Measurements from ENCODE around the gene GM2A.

The GM2A gene

GRCh38 chr5:151255621-151256286 lies 2.8 kb downstream of the GM2A start:
- no peak overlapping the region for H3K4me3 ChIP-seq (ENCODE audit: low read length)
- peaks cover 10% of the 10 kb centered on the region for H3K4me1 ChIP-seq (ENCODE audit: control insufficient read depth, insufficient read depth, low read length)
- no peak overlapping the region for H3K9ac ChIP-seq (ENCODE audit: low read depth, low read length)
- no peaks in the 10 kb centered on the region for H3K36me3 ChIP-seq (ENCODE audit: insufficient read depth, low read length)
- no peaks in the 10 kb centered on the region for H3K27me3 ChIP-seq (ENCODE audit: control insufficient read depth, insufficient read depth, low read length)
- no peaks in the 10 kb centered on the region for H3K9me3 ChIP-seq (replicated peaks; ENCODE audit: low read length)
- H3K4me2 ChIP-seq (ENCODE audit: low read length) = no peak overlapping the region

GRCh38 chr5:151257731-151258181 lies 4.8 kb downstream of the GM2A start:
- H3K36me3 ChIP-seq (ENCODE audit: insufficient read depth, low read length) = no peaks in the 10 kb centered on the region
- H3K4me3 ChIP-seq (ENCODE audit: low read length) = no peak overlapping the region
- H3K9me3 ChIP-seq (replicated peaks; ENCODE audit: low read length) = no peaks in the 10 kb centered on the region
- no peak overlapping the region for H3K4me2 ChIP-seq (ENCODE audit: low read length)
- H3K27me3 ChIP-seq (ENCODE audit: control insufficient read depth, insufficient read depth, low read length) = no peaks in the 10 kb centered on the region
- peaks cover 10% of the 10 kb centered on the region for H3K4me1 ChIP-seq (ENCODE audit: control insufficient read depth, insufficient read depth, low read length)
- H3K9ac ChIP-seq (ENCODE audit: low read depth, low read length) = no peak overlapping the region

GRCh38 chr5:151258201-151258611 lies 5.2 kb downstream of the GM2A start:
- H3K4me3 ChIP-seq (ENCODE audit: low read length) = no peak overlapping the region
- H3K4me2 ChIP-seq (ENCODE audit: low read length) = no peak overlapping the region
- H3K4me1 ChIP-seq (ENCODE audit: control insufficient read depth, insufficient read depth, low read length) = peaks cover 10% of the 10 kb centered on the region
- H3K9me3 ChIP-seq (replicated peaks; ENCODE audit: low read length) = no peaks in the 10 kb centered on the region
- H3K27me3 ChIP-seq (ENCODE audit: control insufficient read depth, insufficient read depth, low read length) = no peaks in the 10 kb centered on the region
- no peaks in the 10 kb centered on the region for H3K36me3 ChIP-seq (ENCODE audit: insufficient read depth, low read length)
- H3K9ac ChIP-seq (ENCODE audit: low read depth, low read length) = no peak overlapping the region

GRCh38 chr5:151258816-151259215 lies 5.8 kb downstream of the GM2A start:
- no peak overlapping the region for H3K4me3 ChIP-seq (ENCODE audit: low read length)
- peaks cover 11% of the 10 kb centered on the region for H3K4me1 ChIP-seq (ENCODE audit: control insufficient read depth, insufficient read depth, low read length)
- no peak overlapping the region for H3K4me2 ChIP-seq (ENCODE audit: low read length)
- no peaks in the 10 kb centered on the region for H3K9me3 ChIP-seq (replicated peaks; ENCODE audit: low read length)
- H3K9ac ChIP-seq (ENCODE audit: low read depth, low read length) = no peak overlapping the region
- H3K27me3 ChIP-seq (ENCODE audit: control insufficient read depth, insufficient read depth, low read length) = no peaks in the 10 kb centered on the region
- no peaks in the 10 kb centered on the region for H3K36me3 ChIP-seq (ENCODE audit: insufficient read depth, low read length)

- H3K4me1 ChIP-seq (ENCODE audit: control insufficient read depth, insufficient read depth, low read length) = peaks cover 13% of the 10 kb centered on the region
- H3K9me3 ChIP-seq (replicated peaks; ENCODE audit: low read length) = no peaks in the 10 kb centered on the region
- H3K36me3 ChIP-seq (ENCODE audit: insufficient read depth, low read length) = no peaks in the 10 kb centered on the region
Measured at GRCh38 chr5:151259931-151260330, 6.9 kb downstream of the GM2A start.

GRCh38 chr5:151262532-151262931 lies 9.5 kb downstream of the GM2A start:
- H3K36me3 ChIP-seq (ENCODE audit: insufficient read depth, low read length) = peaks cover 10% of the 10 kb centered on the region

More at GRCh38 chr5:151259931-151260330, 6.9 kb downstream of the GM2A start:
- Histone ChIP-seq H3K4me2 (ENCODE audit: low read length) (no peak overlapping the region), H3K9ac (ENCODE audit: low read depth, low read length) (no peak overlapping the region), H3K4me3 (ENCODE audit: low read length) (no peak overlapping the region), H3K27me3 (ENCODE audit: control insufficient read depth, insufficient read depth, low read length) (no peaks in the 10 kb centered on the region)

GRCh38 chr5:151264113-151264512 lies 11.1 kb downstream of the GM2A start:
- Histone ChIP-seq H3K27me3 (ENCODE audit: control insufficient read depth, insufficient read depth, low read length) (no peaks in the 10 kb centered on the region), H3K4me3 (ENCODE audit: low read length) (no peak overlapping the region), H3K4me2 (ENCODE audit: low read length) (no peak overlapping the region), H3K36me3 (ENCODE audit: insufficient read depth, low read length) (peaks cover 13% of the 10 kb centered on the region), H3K4me1 (ENCODE audit: control insufficient read depth, insufficient read depth, low read length) (peaks cover 13% of the 10 kb centered on the region), H3K9ac (ENCODE audit: low read depth, low read length) (no peak overlapping the region), H3K9me3 (replicated peaks; ENCODE audit: low read length) (no peaks in the 10 kb centered on the region)

More at GRCh38 chr5:151262532-151262931, 9.5 kb downstream of the GM2A start:
- Histone ChIP-seq H3K27me3 (ENCODE audit: control insufficient read depth, insufficient read depth, low read length) (no peaks in the 10 kb centered on the region), H3K9me3 (replicated peaks; ENCODE audit: low read length) (no peaks in the 10 kb centered on the region), H3K4me2 (ENCODE audit: low read length) (no peak overlapping the region), H3K4me1 (ENCODE audit: control insufficient read depth, insufficient read depth, low read length) (peaks cover 13% of the 10 kb centered on the region), H3K4me3 (ENCODE audit: low read length) (no peak overlapping the region), H3K9ac (ENCODE audit: low read depth, low read length) (no peak overlapping the region)

GRCh38 chr5:151267491-151268260 lies 14.7 kb downstream of the GM2A start:
- Histone ChIP-seq H3K4me1 (ENCODE audit: control insufficient read depth, insufficient read depth, low read length) (peaks cover 13% of the 10 kb centered on the region), H3K4me2 (ENCODE audit: low read length) (no peak overlapping the region), H3K9me3 (replicated peaks; ENCODE audit: low read length) (no peaks in the 10 kb centered on the region), H3K27me3 (ENCODE audit: control insufficient read depth, insufficient read depth, low read length) (no peaks in the 10 kb centered on the region), H3K4me3 (ENCODE audit: low read length) (no peak overlapping the region), H3K9ac (ENCODE audit: low read depth, low read length) (no peak overlapping the region), H3K36me3 (ENCODE audit: insufficient read depth, low read length) (peaks cover 13% of the 10 kb centered on the region)

GRCh38 chr5:151270599-151270998 lies 17.6 kb downstream of the GM2A start:
- Histone ChIP-seq H3K27me3 (ENCODE audit: control insufficient read depth, insufficient read depth, low read length) (peaks cover 6% of the 10 kb centered on the region), H3K9me3 (replicated peaks; ENCODE audit: low read length) (no peaks in the 10 kb centered on the region), H3K4me1 (ENCODE audit: control insufficient read depth, insufficient read depth, low read length) (no peaks in the 10 kb centered on the region), H3K36me3 (ENCODE audit: insufficient read depth, low read length) (peaks cover 13% of the 10 kb centered on the region), H3K4me3 (ENCODE audit: low read length) (no peak overlapping the region), H3K9ac (ENCODE audit: low read depth, low read length) (no peak overlapping the region), H3K4me2 (ENCODE audit: low read length) (no peak overlapping the region)

- Histone ChIP-seq H3K9me3 (replicated peaks; ENCODE audit: low read length) (no peaks in the 10 kb centered on the region), H3K27me3 (ENCODE audit: control insufficient read depth, insufficient read depth, low read length) (peaks cover 6% of the 10 kb centered on the region), H3K4me3 (ENCODE audit: low read length) (no peak overlapping the region), H3K36me3 (ENCODE audit: insufficient read depth, low read length) (peaks cover 13% of the 10 kb centered on the region), H3K4me2 (ENCODE audit: low read length) (no peak overlapping the region), H3K9ac (ENCODE audit: low read depth, low read length) (no peak overlapping the region), H3K4me1 (ENCODE audit: control insufficient read depth, insufficient read depth, low read length) (no peaks in the 10 kb centered on the region)
Measured at GRCh38 chr5:151271336-151271735, 18.4 kb downstream of the GM2A start.

GRCh38 chr5:151274666-151275065 lies 21.7 kb downstream of the GM2A start:
- no peaks in the 10 kb centered on the region for H3K9me3 ChIP-seq (replicated peaks; ENCODE audit: low read length)
- no peak overlapping the region for H3K4me2 ChIP-seq (ENCODE audit: low read length)
- no peaks in the 10 kb centered on the region for H3K4me1 ChIP-seq (ENCODE audit: control insufficient read depth, insufficient read depth, low read length)
- no peak overlapping the region for H3K4me3 ChIP-seq (ENCODE audit: low read length)
- H3K27me3 ChIP-seq (ENCODE audit: control insufficient read depth, insufficient read depth, low read length) = peaks cover 14% of the 10 kb centered on the region
- H3K9ac ChIP-seq (ENCODE audit: low read depth, low read length) = no peak overlapping the region
- H3K36me3 ChIP-seq (ENCODE audit: insufficient read depth, low read length) = no peaks in the 10 kb centered on the region

Data from skeletal muscle satellite cell (primary cell).